ENCODE measurements around the gene SYPL1.

The SYPL1 gene

DNA sequence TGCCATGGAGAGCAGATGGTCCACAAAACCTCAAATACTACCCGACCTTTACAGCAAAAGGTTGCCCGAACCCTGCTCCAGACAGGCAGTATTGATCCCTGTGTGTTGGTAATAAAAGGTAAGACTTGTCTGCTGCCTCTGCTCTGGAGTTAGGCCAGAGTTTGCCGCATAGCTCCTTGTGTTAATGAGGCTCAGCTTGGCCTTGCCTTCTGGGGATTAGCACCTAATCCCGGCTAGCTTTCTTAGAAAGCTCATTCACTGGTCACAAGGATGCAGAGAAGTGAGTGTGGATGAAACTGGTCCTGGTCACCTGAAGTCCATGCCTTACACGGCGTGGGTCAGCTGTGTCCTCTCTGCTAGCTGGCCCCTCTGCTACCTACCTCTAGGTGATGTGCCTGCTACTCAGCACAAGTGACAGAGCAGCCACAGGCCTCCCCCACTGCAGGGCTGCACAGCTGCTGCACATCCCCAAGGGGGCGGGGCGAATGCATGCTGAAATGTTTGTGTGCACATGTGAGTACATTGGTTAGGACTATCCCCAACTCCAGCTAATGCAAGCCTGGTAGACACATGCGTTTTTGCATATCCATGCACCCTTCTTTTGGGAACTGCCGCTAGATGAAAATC, 31.7 kb upstream of the SYPL1 start (continued):
- no peak for TF ChIP-seq ZIC2 (tag by site-specific recombination; IDR thresholded peaks at IDR 0.05)
- TF ChIP-seq, protein P1, sequence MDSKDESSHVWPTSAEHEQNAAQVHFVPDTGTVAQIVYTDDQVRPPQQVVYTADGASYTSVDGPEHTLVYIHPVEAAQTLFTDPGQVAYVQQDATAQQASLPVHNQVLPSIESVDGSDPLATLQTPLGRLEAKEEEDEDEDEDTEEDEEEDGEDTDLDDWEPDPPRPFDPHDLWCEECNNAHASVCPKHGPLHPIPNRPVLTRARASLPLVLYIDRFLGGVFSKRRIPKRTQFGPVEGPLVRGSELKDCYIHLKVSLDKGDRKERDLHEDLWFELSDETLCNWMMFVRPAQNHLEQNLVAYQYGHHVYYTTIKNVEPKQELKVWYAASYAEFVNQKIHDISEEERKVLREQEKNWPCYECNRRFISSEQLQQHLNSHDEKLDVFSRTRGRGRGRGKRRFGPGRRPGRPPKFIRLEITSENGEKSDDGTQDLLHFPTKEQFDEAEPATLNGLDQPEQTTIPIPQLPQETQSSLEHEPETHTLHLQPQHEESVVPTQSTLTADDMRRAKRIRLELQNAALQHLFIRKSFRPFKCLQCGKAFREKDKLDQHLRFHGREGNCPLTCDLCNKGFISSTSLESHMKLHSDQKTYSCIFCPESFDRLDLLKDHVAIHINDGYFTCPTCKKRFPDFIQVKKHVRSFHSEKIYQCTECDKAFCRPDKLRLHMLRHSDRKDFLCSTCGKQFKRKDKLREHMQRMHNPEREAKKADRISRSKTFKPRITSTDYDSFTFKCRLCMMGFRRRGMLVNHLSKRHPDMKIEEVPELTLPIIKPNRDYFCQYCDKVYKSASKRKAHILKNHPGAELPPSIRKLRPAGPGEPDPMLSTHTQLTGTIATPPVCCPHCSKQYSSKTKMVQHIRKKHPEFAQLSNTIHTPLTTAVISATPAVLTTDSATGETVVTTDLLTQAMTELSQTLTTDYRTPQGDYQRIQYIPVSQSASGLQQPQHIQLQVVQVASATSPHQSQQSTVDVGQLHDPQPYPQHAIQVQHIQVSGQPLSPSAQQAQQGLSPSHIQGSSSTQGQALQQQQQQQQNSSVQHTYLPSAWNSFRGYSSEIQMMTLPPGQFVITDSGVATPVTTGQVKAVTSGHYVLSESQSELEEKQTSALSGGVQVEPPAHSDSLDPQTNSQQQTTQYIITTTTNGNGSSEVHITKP (tag by site-specific recombination; IDR thresholded peaks at IDR 0.05) = no peak
- no peak for TF ChIP-seq SCRT1 (tag by site-specific recombination; IDR thresholded peaks at IDR 0.05; ENCODE audit: borderline replicate concordance)
- TF ChIP-seq, protein P2, sequence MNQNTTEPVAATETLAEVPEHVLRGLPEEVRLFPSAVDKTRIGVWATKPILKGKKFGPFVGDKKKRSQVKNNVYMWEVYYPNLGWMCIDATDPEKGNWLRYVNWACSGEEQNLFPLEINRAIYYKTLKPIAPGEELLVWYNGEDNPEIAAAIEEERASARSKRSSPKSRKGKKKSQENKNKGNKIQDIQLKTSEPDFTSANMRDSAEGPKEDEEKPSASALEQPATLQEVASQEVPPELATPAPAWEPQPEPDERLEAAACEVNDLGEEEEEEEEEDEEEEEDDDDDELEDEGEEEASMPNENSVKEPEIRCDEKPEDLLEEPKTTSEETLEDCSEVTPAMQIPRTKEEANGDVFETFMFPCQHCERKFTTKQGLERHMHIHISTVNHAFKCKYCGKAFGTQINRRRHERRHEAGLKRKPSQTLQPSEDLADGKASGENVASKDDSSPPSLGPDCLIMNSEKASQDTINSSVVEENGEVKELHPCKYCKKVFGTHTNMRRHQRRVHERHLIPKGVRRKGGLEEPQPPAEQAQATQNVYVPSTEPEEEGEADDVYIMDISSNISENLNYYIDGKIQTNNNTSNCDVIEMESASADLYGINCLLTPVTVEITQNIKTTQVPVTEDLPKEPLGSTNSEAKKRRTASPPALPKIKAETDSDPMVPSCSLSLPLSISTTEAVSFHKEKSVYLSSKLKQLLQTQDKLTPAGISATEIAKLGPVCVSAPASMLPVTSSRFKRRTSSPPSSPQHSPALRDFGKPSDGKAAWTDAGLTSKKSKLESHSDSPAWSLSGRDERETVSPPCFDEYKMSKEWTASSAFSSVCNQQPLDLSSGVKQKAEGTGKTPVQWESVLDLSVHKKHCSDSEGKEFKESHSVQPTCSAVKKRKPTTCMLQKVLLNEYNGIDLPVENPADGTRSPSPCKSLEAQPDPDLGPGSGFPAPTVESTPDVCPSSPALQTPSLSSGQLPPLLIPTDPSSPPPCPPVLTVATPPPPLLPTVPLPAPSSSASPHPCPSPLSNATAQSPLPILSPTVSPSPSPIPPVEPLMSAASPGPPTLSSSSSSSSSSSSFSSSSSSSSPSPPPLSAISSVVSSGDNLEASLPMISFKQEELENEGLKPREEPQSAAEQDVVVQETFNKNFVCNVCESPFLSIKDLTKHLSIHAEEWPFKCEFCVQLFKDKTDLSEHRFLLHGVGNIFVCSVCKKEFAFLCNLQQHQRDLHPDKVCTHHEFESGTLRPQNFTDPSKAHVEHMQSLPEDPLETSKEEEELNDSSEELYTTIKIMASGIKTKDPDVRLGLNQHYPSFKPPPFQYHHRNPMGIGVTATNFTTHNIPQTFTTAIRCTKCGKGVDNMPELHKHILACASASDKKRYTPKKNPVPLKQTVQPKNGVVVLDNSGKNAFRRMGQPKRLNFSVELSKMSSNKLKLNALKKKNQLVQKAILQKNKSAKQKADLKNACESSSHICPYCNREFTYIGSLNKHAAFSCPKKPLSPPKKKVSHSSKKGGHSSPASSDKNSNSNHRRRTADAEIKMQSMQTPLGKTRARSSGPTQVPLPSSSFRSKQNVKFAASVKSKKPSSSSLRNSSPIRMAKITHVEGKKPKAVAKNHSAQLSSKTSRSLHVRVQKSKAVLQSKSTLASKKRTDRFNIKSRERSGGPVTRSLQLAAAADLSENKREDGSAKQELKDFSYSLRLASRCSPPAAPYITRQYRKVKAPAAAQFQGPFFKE (tag by site-specific recombination; IDR thresholded peaks at IDR 0.05; ENCODE audit: borderline replicate concordance) = no peak
- TF ChIP-seq ZNF324 (tag by site-specific recombination; IDR thresholded peaks at IDR 0.05) = no peak
- TF ChIP-seq SP7 (tag by site-specific recombination; IDR thresholded peaks at IDR 0.05) = no peak

DNA sequence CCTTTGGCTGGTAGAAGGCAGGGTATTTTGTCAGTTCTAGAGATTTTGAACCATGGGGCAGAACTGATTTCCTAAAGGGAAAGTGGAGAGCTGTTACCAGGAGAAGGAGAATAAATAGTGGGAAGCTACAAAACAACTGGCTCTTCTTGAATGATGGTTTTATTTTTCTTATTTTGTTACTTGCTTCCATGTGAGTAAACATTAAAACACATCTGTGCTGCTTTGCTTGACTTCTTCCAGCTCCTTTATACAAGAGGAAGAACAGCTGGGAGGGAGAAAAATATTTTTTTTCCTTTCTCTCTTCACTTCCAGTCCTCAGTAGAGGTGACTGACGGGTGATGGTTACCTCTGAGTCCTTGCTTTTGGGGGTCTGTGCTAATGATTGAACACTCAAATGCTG, 30.0 kb upstream of the SYPL1 start:
- ChIA-PET CTCF (interaction anchor here (0.7 kb wide), 1 partner anchor 1258 kb away, joined by 3 read pairs; no protein-coding TSS in a partner anchor), POLR2A (no interaction called here)
- H3K4me3 ChIP-seq (ENCODE audit: low read depth, low read length) = no peak overlapping the region
- H3K36me3 ChIP-seq (ENCODE audit: control insufficient read depth in 2 of 2, insufficient read depth in 1 of 2, low read length in 2 of 2) = no peaks in the 10 kb centered on the region
- H3K27ac ChIP-seq (ENCODE audit: extremely low read depth, low read depth, low read length) = no peak overlapping the region
- TF ChIP-seq ZNF175 (tag by site-specific recombination; IDR thresholded peaks at IDR 0.05) = no peak
- no peak for TF ChIP-seq ZNF132 (tag by site-specific recombination; IDR thresholded peaks at IDR 0.05; ENCODE audit: borderline replicate concordance)
- no peak for TF ChIP-seq ZNF544 (tag by site-specific recombination; IDR thresholded peaks at IDR 0.05)
- TF ChIP-seq, protein P3, sequence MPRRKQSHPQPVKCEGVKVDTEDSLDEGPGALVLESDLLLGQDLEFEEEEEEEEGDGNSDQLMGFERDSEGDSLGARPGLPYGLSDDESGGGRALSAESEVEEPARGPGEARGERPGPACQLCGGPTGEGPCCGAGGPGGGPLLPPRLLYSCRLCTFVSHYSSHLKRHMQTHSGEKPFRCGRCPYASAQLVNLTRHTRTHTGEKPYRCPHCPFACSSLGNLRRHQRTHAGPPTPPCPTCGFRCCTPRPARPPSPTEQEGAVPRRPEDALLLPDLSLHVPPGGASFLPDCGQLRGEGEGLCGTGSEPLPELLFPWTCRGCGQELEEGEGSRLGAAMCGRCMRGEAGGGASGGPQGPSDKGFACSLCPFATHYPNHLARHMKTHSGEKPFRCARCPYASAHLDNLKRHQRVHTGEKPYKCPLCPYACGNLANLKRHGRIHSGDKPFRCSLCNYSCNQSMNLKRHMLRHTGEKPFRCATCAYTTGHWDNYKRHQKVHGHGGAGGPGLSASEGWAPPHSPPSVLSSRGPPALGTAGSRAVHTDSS (tag by site-specific recombination; IDR thresholded peaks at IDR 0.05) = no peak
- no peak for TF ChIP-seq ZIC2 (tag by site-specific recombination; IDR thresholded peaks at IDR 0.05)
- no peak for TF ChIP-seq ZNF148 (tag by site-specific recombination; IDR thresholded peaks at IDR 0.05; ENCODE audit: borderline replicate concordance)
- TF ChIP-seq HOXD13 (CRISPR knock-in tag; IDR thresholded peaks at IDR 0.05; ENCODE audit: borderline replicate concordance) = no peak
- TF ChIP-seq ZNF140 (tag by site-specific recombination; IDR thresholded peaks at IDR 0.05) = no peak
- no peaks in the 10 kb centered on the region for H3K4me1 ChIP-seq (ENCODE audit: control insufficient read depth, insufficient read depth, low read length)
- no peaks in the 10 kb centered on the region for H3K9me3 ChIP-seq (ENCODE audit: control insufficient read depth, insufficient read depth, low read depth, low read length)

Data from HEK293 (cell line).